NCI-H2196 treated with DMSO at 0.1 percent for 48 hours (cell line): ENCODE results near the gene IRAK3.
"Not testable (repeated sequence)": the region's sequence is repeated elsewhere in the genome, so short reads cannot be mapped to it uniquely, and the experiment has no call there.

Source experiments
- DNase-seq: peaks from one replicate; lab custom pipeline; 2025; ENCODE audit not compliant: unreplicated experiment; lab: John Stamatoyannopoulos, UW

The IRAK3 gene

DNA sequence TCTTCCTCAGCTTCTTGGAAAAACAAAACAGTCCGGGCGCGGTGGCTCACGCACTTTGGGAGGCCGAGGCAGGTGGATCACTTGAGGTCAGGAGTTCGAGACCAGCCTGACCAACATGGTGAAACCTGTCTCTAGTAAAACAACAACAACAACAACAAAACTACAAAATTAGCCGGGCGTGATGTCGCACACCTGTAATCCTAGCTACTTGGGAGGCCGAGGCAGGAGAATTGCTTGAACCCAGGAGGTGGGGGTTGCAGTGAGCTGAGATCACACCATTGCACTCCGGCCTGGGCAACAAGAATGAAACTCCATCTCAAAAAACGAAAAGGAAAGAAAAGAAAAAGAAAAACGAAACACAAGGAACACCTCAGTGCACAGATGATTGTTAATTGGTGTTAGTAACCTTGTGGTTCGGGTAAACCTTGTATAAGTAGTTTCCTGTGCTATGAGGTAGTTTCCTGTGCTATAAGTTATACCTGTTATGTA is 114.3 kb downstream of the IRAK3 start:
- DNase-seq = not testable (repeated sequence)
